ENCODE results near the gene VTA1. TPM values are rescaled to one million over a fixed set of nuclear protein-coding genes. Genes with fewer than 3 reads are reported as not detected.

VTA1 gene
- total and polyA plus RNA-seq, 2 of the 13 experiments (the other 11 are each of a cell fraction or from before 2014, with no cell fraction given): 70.7 to 89.1 TPM

GRCh38 chr6:142265476-142265875 is 118.4 kb downstream of the VTA1 start (continued):
- TF ChIP-seq ZBTB43 (CRISPR knock-in tag; conservative IDR thresholded peaks at IDR 0.05) (no peak), NCOR1 (IDR thresholded peaks at IDR 0.05; ENCODE audit: borderline replicate concordance, low read length) (peak; percentile 88; the same call in 1 of the 2 replicates), MLX (CRISPR knock-in tag; IDR thresholded peaks at IDR 0.05) (peak; percentile 79; the same call in 1 of the 2 replicates), PRDM10 (CRISPR knock-in tag; IDR thresholded peaks at IDR 0.05; ENCODE audit: low read depth) (0 out of 2 replicates have a peak, but pooled peaks have one; percentile 19), SP5 (CRISPR knock-in tag; IDR thresholded peaks at IDR 0.05; ENCODE audit: borderline replicate concordance, low read depth) (peak; percentile 37; the same call in 1 of the 2 replicates), SOX13 (IDR thresholded peaks at IDR 0.05) (0 out of 2 replicates have a peak, but pooled peaks have one; percentile 50), SOX13 (CRISPR knock-in tag; conservative IDR thresholded peaks at IDR 0.05 in 1 of 2, IDR thresholded peaks at IDR 0.05 in 1 of 2) (peak in 1 of 2 experiments; percentile 95; a peak in 2 of 4 replicates), NFKBIZ (CRISPR knock-in tag; IDR thresholded peaks at IDR 0.05) (peak; percentile 77; the same call in 1 of the 2 replicates), LCORL (IDR thresholded peaks at IDR 0.05) (peak; percentile 83), LCORL (CRISPR knock-in tag; IDR thresholded peaks at IDR 0.05) (peak; percentile 65; the same call in 1 of the 2 replicates), ZNF124 (CRISPR knock-in tag; IDR thresholded peaks at IDR 0.05) (peak; percentile 84), KMT2B (CRISPR knock-in tag; IDR thresholded peaks at IDR 0.05) (0 out of 2 replicates have a peak, but pooled peaks have one; percentile 65), ZNF3 (CRISPR knock-in tag; IDR thresholded peaks at IDR 0.05) (0 out of 2 replicates have a peak, but pooled peaks have one; percentile 19), RCOR2 (CRISPR knock-in tag; IDR thresholded peaks at IDR 0.05) (peak; percentile 90), ZFP36 (IDR thresholded peaks at IDR 0.05; ENCODE audit: borderline replicate concordance, low read depth, low read length, partially characterized antibody) (no peak), SP1 (IDR thresholded peaks at IDR 0.05) (no peak), SP1 (CRISPR knock-in tag; IDR thresholded peaks at IDR 0.05) (0 out of 2 replicates have a peak, but pooled peaks have one; percentile 43), SIX4 (CRISPR knock-in tag; IDR thresholded peaks at IDR 0.05) (peak; percentile 97), ZNF24 (IDR thresholded peaks at IDR 0.05) (peak; percentile 37; the same call in 1 of the 2 replicates), ZNF296 (CRISPR knock-in tag; conservative IDR thresholded peaks at IDR 0.05) (no peak), ZNF883 (CRISPR knock-in tag; IDR thresholded peaks at IDR 0.05; ENCODE audit: not compliant biosample characterization) (no peak)

All from HepG2 (cell line).